ENCODE results near the gene PPME1.

DNA sequence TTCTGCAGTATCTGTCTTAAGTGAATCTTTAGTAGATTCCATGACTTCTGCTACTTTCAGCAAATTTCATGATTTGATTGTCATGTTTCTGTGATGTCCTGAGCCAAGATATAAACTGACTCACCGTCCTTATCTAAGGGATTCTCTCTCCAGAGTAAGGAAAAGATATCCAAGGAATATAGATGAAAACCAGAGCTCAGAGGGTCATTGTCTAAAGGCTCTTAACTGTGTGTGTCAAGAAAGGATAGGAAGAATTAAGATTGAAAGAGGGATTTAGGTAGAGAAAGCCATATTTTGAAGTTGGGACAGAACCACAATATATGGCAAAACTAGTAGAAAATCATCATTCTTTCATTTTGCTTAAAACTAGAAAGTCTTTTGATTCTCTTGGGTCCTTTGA, 50.7 kb downstream of the PPME1 start:
- no peak for TF ChIP-seq EZH2phosphoT487 (IDR thresholded peaks at IDR 0.05; ENCODE audit: insufficient read depth, low read depth)
- TF ChIP-seq EZH2 (IDR thresholded peaks at IDR 0.05; ENCODE audit: insufficient read depth, poor library complexity, severe bottlenecking) = no peak
